Measurements from ENCODE around the gene CRHR1. TPM values are rescaled to one million over a fixed set of nuclear protein-coding genes. Genes with fewer than 3 reads are reported as not detected.
A peak's percentile ranks its signal among the peaks of the same experiment; 100 is the strongest.

The CRHR1 gene
- polyA plus RNA-seq, 1 of the 3 experiments (the other 2 are of a cell fraction), result 0.13 TPM

DNA sequence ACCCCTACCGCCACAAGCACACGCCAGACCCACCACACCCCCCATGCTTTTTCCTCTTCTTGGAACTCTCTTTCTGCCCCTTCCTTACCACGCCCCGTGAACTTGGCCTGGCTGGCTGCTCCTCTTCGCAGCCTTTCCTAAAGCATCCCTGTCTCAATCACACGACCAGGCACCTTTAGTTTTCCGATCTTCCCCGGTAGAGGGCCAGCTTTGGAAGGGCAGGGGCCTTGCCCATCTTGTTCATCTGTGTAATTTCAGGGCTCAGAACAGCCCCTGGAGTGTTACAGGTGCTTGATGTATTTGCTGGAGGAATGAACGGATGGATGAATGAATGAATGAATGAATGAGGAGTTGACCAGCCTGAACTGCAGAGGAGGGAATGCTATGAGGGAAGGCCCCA, 64.3 kb downstream of the CRHR1 start:
- Histone ChIP-seq H3K27me3 (ENCODE audit: insufficient read depth) (peaks cover 12% of the 10 kb centered on the region), H3K9me2 (no peaks in the 10 kb centered on the region), H2AFZ (ENCODE audit: low read depth) (no peak overlapping the region), H3K27ac (ENCODE audit: low read depth in 2 of 2, low read length in 1 of 2) (peak overlapping the region in 1 of 2 experiments; percentile 73; a peak in 2 of 4 replicates), H3K9ac (no peak overlapping the region), H4K20me1 (ENCODE audit: insufficient read depth) (no peaks in the 10 kb centered on the region), H3K79me2 (ENCODE audit: insufficient read depth) (no peaks in the 10 kb centered on the region), H3K4me1 (ENCODE audit: control insufficient read depth in 1 of 2, insufficient read depth in 2 of 2, low read depth in 1 of 2, low read length in 1 of 2) (peaks cover 0 to 15% of the 10 kb centered on the region in 2 experiments; a peak in 1 of 4 replicates), H3K9me3 (no peaks in the 10 kb centered on the region), H3F3A (replicated peaks; ENCODE audit: insufficient read depth) (no peaks in the 10 kb centered on the region), H3K4me3 (ENCODE audit: low read depth in 2 of 2, low read length in 1 of 2) (no peak overlapping the region), H3K36me3 (replicated peaks in 1 of 2; ENCODE audit: control insufficient read depth in 1 of 2, insufficient read depth in 2 of 2, low read length in 1 of 2) (no peaks in the 10 kb centered on the region), H3K4me2 (no peak overlapping the region)
- ChIA-PET POLR2A (interaction anchor here (1.1 to 1.3 kb wide), 2 partner anchors 10 to 12 kb away, joined by 3 to 4 read pairs; no protein-coding TSS in a partner anchor), CTCF (interaction anchor here (1.1 to 17.2 kb wide), 6 partner anchors 9 to 208 kb away, joined by 3 to 327 read pairs (median 6); no protein-coding TSS in a partner anchor)
- 75% methylated on average over 9 of the region's 9 CpGs for WGBS (ENCODE audit: low lambda C conversion rate)
- peak; percentile 37 for DNase-seq
- no peak for TF ChIP-seq NFIC (IDR thresholded peaks at IDR 0.05; ENCODE audit: borderline replicate concordance)

DNA sequence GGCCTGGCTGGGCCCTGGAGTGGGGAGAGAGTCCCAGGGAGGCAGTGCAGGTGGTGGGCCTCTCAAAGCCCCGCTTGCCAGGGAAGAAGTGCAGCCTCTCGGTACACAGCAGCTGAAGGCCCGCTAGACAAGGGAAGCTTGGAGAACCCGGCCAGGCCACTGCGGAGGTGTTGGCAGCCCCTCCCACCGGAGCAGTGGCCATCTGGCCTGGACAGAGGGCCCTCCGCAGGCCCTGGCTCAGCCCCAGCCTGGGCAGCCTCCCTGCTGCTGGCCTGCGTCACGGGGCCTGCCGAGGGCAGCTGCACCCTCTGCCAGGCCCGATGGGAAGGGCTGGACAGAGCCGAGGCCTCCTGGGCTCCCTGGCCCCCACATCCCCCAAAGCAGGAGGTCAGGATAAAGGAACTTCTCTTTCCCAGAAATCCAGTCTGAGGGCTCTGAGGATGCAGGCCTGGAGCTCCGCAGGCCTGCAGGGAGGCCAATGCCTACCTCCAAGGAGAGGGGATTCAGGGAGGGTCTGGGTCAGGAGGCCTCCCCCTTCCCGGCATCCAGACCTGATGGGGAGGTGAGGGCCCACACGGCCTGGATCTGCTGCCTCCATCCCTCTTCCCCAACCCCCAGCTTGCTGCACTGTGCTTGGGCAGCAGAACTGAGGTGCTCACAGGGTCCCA, 64.9 kb downstream of the CRHR1 start:
- Histone ChIP-seq H3K4me3 (ENCODE audit: low read depth in 2 of 2, low read length in 1 of 2) (no peak overlapping the region), H3K36me3 (replicated peaks in 1 of 2; ENCODE audit: control insufficient read depth in 1 of 2, insufficient read depth in 2 of 2, low read length in 1 of 2) (no peaks in the 10 kb centered on the region), H3K27me3 (ENCODE audit: insufficient read depth) (peaks cover 12% of the 10 kb centered on the region), H3F3A (replicated peaks; ENCODE audit: insufficient read depth) (no peaks in the 10 kb centered on the region), H3K79me2 (ENCODE audit: insufficient read depth) (no peaks in the 10 kb centered on the region), H3K4me2 (no peak overlapping the region), H3K9ac (no peak overlapping the region), H4K20me1 (ENCODE audit: insufficient read depth) (no peaks in the 10 kb centered on the region), H2AFZ (ENCODE audit: low read depth) (no peak overlapping the region), H3K9me3 (no peaks in the 10 kb centered on the region), H3K9me2 (no peaks in the 10 kb centered on the region), H3K27ac (ENCODE audit: low read depth in 2 of 2, low read length in 1 of 2) (peak overlapping the region in 1 of 2 experiments; percentile 73; a peak in 2 of 4 replicates), H3K4me1 (ENCODE audit: control insufficient read depth in 1 of 2, insufficient read depth in 2 of 2, low read depth in 1 of 2, low read length in 1 of 2) (peaks cover 0 to 15% of the 10 kb centered on the region in 2 experiments; a peak in 1 of 4 replicates)
- peak; percentile 92 for DNase-seq
- CTCF ChIA-PET, result interaction anchor here (0.7 to 17.2 kb wide), 12 partner anchors 9 to 213 kb away, joined by 3 to 327 read pairs (median 5); no protein-coding TSS in a partner anchor
- 67% methylated on average over 13 of the region's 15 CpGs for WGBS (ENCODE audit: low lambda C conversion rate)
- POLR2A ChIA-PET, result interaction anchor here (1.1 to 1.3 kb wide), 2 partner anchors 10 to 13 kb away, joined by 3 to 4 read pairs; no protein-coding TSS in a partner anchor
- peak; percentile 9; the same call in 1 of the 2 replicates for TF ChIP-seq SMC3 (IDR thresholded peaks at IDR 0.05; ENCODE audit: low read depth, low read length)
- TF ChIP-seq, protein P1, sequence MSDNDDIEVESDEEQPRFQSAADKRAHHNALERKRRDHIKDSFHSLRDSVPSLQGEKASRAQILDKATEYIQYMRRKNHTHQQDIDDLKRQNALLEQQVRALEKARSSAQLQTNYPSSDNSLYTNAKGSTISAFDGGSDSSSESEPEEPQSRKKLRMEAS (IDR thresholded peaks at IDR 0.05; ENCODE audit: low read depth), result no peak
- no peak for TF ChIP-seq POLR2AphosphoS5 (IDR thresholded peaks at IDR 0.05; ENCODE audit: low read depth, low read length)
- peak; percentile 63; the same call in 1 of the 2 replicates for TF ChIP-seq RCOR1 (IDR thresholded peaks at IDR 0.05; ENCODE audit: low read length)
- TF ChIP-seq MXI1 (IDR thresholded peaks at IDR 0.05; ENCODE audit: low read depth, low read length), result 0 out of 2 replicates have a peak, but pooled peaks have one; percentile 47
- peak; percentile 21; the same call in 1 of the 2 replicates for TF ChIP-seq RAD21 (IDR thresholded peaks at IDR 0.05; ENCODE audit: low read length)
- TF ChIP-seq CHD2 (IDR thresholded peaks at IDR 0.05; ENCODE audit: low read length, partially characterized antibody), result peak; percentile 16
- TF ChIP-seq EP300 (IDR thresholded peaks at IDR 0.05; ENCODE audit: borderline replicate concordance in 1 of 2, low read depth in 1 of 2, low read length in 1 of 2), result peak in 1 of 2 experiments; percentile 50; a peak in 1 of 4 replicates

All from SK-N-SH (cell line).